ENCODE data around the gene YARS2.
A peak's percentile ranks its signal among the peaks of the same experiment; 100 is the strongest.

The YARS2 gene

GRCh38 chr12:32755654-32756475, at the start of gene YARS2:
Gene YARS2 (minus strand): TSS chr12:32755897. CDS start chr12:32755874, 23 bp downstream.
- peak; percentile 93 for DNase-seq

DNA sequence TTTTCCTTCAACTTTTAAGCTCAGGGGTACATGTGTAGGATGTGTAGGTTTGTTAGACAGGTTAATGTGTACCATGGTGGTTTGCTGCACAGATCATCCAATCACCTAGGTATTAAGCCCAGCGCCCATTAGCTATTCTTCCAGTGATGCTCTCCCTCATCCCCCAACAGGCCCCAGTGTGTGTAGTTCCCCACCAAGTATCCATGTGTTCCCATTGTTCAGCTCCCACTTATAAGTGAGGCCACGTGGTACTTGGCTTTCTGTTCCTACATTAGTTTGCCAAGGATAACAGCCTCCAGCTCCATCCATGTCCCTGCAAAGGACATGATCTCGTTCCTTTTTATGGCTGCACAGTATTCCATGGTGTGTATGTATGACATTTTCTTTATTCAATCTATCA, 48.6 kb upstream of the YARS2 start:
- no peak for DNase-seq

DNA sequence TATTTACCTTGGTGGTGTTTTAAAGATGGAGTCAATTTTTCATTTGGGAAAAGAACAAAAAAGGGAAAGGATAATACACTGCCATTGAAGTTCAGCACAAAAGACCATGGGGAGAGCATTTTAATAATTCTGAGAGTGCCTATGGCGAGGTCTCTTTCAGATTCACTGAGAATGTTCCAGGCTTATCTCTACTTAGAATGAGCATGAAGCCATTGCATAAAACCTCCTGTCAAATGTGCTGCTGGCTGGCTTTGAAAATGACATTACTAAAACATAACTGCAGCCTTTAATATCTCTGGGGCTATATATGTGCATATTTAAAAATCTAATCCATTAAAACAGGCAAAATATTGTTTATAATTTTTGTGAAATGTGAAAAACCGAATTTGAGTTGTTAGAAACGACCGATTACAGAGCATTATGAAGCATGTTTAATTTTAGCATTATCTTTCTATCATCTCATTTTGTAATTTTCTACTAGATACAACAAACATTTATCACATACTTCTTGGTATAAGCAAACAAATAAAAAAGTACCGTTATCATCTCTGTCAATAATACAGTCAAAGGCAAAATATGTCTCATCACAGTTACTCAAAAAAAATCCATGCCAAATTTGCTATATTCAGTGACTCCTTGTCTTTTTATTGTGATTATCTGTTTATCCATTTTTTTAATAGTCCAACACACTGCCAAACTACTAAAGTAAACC, 45.7 kb upstream of the YARS2 start:
- no peak for DNase-seq

DNA sequence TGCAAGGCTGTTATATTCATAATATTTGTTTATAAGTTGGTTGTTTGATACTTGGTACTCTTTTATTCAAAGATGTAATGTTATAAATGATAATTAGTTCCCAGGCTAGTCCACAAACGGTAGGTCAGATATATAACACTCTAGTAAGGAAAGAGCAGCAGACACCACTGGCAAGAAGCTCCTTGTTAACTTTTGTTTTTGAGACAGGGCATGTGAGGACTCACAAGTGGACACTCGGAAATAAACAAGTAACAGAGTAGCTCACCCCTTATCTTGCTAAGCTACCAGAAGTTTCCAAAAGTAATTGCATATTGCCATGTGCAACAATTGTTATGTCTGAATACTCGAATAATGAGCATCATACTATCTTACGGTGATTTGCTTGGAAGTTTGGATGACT, 38.6 kb upstream of the YARS2 start:
- DNase-seq: no peak

GRCh38 chr12:32789916-32790315, 34.2 kb upstream of the YARS2 start:
- no peak for DNase-seq

DNA sequence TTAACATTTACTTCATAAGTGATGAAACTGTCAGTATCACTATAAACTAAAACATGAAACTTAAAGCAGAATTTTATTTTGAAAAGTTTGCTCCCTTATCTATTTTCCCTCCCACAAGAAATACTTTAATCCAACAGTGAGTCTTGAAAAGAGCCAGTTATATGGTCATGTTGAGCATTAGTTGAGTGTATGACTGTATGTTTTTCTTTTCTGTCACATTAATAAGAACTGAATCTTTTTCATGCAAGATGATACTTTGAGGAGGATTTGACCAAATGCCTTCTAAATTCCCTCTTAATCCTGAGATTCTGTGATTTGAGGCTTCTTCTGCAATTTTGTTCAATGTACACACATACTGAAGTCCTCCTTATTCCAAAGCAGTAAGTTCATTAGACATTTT, 33.7 kb upstream of the YARS2 start:
- no peak for DNase-seq

- no peak for DNase-seq
Observed at GRCh38 chr12:32788405-32788804, 32.7 kb upstream of the YARS2 start.

- DNase-seq: no peak
Observed at GRCh38 chr12:32785557-32785956, 29.9 kb upstream of the YARS2 start.

- no peak for DNase-seq
Observed at GRCh38 chr12:32783029-32783428, 27.3 kb upstream of the YARS2 start.

DNA sequence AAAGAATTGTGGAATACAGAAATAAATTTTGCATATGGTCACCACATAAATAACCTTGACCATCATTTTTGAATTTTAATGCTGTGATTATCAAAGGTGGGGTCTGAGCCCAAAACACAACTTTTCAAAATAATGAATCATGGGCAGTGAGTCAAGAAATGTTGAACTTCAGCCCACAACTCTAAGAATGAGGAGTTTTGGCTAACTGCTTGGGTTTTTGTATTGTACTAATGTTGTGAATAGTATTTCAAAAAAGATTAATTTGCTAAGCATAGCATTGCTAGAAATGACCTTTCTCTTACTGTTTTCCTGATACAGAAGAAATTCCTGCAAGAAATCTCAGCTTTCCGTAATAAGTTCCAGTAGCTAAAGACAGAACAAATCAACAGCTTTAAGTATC, 24.4 kb upstream of the YARS2 start:
- DNase-seq: no peak

- DNase-seq: no peak
Observed at GRCh38 chr12:32777691-32778175, 22.0 kb upstream of the YARS2 start.

GRCh38 chr12:32777159-32777558, 21.5 kb upstream of the YARS2 start:
- no peak for DNase-seq

DNA sequence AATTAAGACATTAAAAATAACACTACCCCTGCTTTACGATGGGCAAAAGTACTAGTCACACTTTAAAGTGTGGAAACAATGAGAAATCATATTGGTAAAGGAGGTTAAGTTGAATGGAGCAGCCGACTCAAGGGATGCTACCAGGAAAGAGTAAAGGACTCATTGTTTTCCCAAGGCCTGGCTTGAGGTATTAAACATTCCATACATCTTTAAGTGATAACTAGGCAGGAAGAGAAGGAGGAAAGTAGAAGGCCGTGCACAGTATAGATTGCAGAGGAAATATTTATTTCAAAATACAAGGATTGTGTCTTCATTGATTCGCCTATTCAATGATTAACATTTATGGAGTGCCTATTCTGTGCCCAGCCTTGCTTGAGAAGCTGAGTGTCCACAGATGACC, 20.6 kb upstream of the YARS2 start:
- DNase-seq: no peak

GRCh38 chr12:32773691-32774090, 18.0 kb upstream of the YARS2 start:
- DNase-seq: no peak

GRCh38 chr12:32770141-32770540, 14.4 kb upstream of the YARS2 start:
- DNase-seq: no peak

- DNase-seq: no peak
Observed at GRCh38 chr12:32768518-32768917, 12.8 kb upstream of the YARS2 start.

GRCh38 chr12:32765906-32766305, 10.2 kb upstream of the YARS2 start:
- DNase-seq: no peak

DNA sequence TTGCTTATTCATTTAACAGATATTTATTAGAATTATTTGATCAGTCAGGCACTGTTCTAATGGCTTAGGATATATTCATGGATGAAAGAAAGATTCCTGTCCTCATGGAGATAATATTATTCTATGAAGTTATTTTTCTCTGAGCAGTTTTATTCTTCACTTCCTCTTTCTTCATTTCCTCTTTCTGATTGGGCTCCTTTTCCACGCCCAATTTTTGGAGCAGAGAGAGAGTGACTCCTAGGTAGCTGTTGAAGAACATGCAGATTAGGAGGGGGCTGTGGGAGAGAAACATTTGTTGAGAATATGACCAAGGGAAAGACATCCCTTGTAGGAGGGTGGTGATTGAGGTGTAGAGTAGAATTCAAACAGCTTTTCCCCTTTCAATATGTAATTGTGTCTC, 6.0 kb upstream of the YARS2 start:
- DNase-seq: no peak

DNA sequence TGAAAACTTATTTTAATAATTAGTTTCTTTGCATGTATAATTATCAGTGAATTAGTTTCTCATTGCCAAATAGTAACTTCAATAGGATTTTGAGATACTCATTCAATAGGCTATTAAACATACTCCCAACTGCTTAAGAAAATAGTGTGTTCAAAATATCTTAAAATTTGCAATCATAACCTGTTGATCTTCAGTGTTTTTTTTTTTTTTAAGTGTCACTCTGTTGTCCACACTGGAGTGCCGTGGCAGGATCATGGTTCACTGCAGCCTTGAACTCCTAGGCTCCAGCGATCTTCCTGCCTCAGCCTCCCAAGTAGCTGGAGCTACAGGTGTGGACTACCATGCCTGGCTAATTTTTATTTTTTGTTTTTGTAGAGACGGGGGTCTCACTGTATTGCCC, 1.5 kb upstream of the YARS2 start:
- DNase-seq: no peak

- DNase-seq: no peak
Observed at GRCh38 chr12:32756476-32757066, 874 bp upstream of the YARS2 start.

- peak; percentile 61 for DNase-seq
Observed at GRCh38 chr12:32755051-32755653, 545 bp downstream of the YARS2 start.

DNA sequence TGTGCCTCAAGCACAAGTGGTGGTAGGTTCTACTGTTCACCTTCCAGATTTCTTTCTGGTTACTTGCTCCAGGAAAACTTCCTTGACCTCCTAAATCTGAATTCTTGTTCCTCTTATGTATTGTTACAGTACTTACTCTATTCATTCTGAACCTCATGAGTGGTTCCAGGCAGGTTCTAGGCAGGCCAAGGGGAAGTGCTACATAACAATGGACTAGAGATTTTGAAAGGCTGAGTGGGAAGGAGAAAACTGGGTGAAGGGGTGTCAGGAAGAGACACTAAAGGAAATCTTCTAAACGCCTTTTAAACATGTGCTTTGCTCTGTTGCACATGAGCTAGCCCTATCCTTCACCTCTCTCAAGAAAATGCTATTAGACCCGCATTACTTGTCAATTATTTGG, 1.6 kb downstream of the YARS2 start:
- DNase-seq: no peak

DNA sequence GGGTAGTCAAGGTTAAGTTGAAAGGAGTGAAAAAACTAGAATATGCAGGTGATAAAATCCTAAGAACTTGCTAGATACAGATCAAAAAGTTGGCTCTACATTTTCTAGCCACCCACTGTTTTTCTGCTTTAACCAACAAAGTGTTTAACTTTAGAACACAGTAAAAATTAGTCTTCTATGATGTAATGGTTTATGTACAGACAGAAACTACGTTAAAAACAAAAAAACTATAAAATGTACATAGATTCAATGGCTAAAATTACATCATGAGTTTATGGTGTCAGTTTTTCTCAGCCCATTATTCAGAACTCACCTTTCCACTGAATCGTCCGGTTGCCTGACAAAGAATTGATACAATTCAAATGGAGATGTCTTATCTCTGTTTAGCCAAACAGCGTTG, 2.1 kb downstream of the YARS2 start:
- DNase-seq: no peak

Measured in midbrain (tissue), 1 donor.